Epithelial cell of alveolus of lung (primary cell): ENCODE data around the gene SDHD. TPM values are rescaled to one million over a fixed set of nuclear protein-coding genes. Genes with fewer than 3 reads are reported as not detected.

Experiments
- total RNA-seq: library from RNA; depleted of rRNA; stranded (reverse); fragments of >200 nt; gene quantifications from 2 replicates; pipeline ENCODE4 v1.2.1, GENCODE V29; 2015

SDHD gene
- total RNA-seq, result 88.4 and 149 TPM in 2 replicates

GRCh38 chr11:112086422-112087191, at the start of gene SDHD, which contains the start of gene TIMM8B:
Gene SDHD, plus strand, starts transcription at chr11:112086873. Its CDS starts 35 bp downstream, at chr11:112086908.
Gene TIMM8B, minus strand, starts transcription at chr11:112086756. Its CDS starts 33 bp downstream, at chr11:112086723.

GRCh38 chr11:112073941-112074811, 12.5 kb upstream of the SDHD start, which contains the start of the genes NKAPD1 and PIH1D2:
Gene NKAPD1, plus strand, starts transcription at chr11:112074299. Its CDS starts 1,276 bp downstream, at chr11:112075575.
Gene PIH1D2, minus strand, starts transcription at chr11:112074017. Its CDS starts 843 bp downstream, at chr11:112073174.

Other genes with a start within 250 kb of the SDHD start
- 29.5 and 29.7 TPM in 2 replicates for gene ALG9, start 215.3 kb upstream of the SDHD start, total RNA-seq
- gene FDXACB1, start 207.7 kb upstream of the SDHD start, total RNA-seq, result 0.88 and 3.1 TPM in 2 replicates
- gene CFAP68, start 207.3 kb upstream of the SDHD start, total RNA-seq, result 16.2 and 19.8 TPM in 2 replicates
- gene CRYAB, start 175.1 kb upstream of the SDHD start, total RNA-seq, result 3.2 and 9.3 TPM in 2 replicates
- gene HSPB2, start 174.1 kb upstream of the SDHD start, total RNA-seq, result 0.26 TPM in 1 of 2 replicates, not detected in the other
- not detected in 2 replicates for gene C11orf52, start 168.0 kb upstream of the SDHD start, total RNA-seq
- 12.8 and 15.9 TPM in 2 replicates for gene DIXDC1, start 149.5 kb upstream of the SDHD start, total RNA-seq
- gene DLAT, start 61.5 kb upstream of the SDHD start, total RNA-seq, result 23.9 and 34.0 TPM in 2 replicates
- gene PIH1D2, start 12.9 kb upstream of the SDHD start, total RNA-seq, result 1.8 and 4.6 TPM in 2 replicates
- 13.6 and 19.8 TPM in 2 replicates for gene NKAPD1, start 12.6 kb upstream of the SDHD start, total RNA-seq
- gene TIMM8B, start 117 bp upstream of the SDHD start, total RNA-seq, result 26.6 and 54.9 TPM in 2 replicates
- gene IL18, start 77.2 kb downstream of the SDHD start, total RNA-seq, result 0.56 and 4.1 TPM in 2 replicates
- gene TEX12, start 80.5 kb downstream of the SDHD start, total RNA-seq, result not detected in 2 replicates
- gene BCO2, start 88.6 kb downstream of the SDHD start, total RNA-seq, result 0.91 and 10.5 TPM in 2 replicates
- 22.0 and 27.4 TPM in 2 replicates for gene PTS, start 139.6 kb downstream of the SDHD start, total RNA-seq
- gene PLET1, start 174.0 kb downstream of the SDHD start, total RNA-seq, result not detected in 2 replicates